ENCODE measurements around the gene ZNHIT1. TPM values are rescaled to one million over a fixed set of nuclear protein-coding genes. Genes with fewer than 3 reads are reported as not detected.

Gene ZNHIT1
- total RNA-seq, 2 donors from 2014 or later = 65.3 to 69.6 TPM

GRCh38 chr7:101180130-101180755 is 37.7 kb upstream of the ZNHIT1 start, which contains the start of gene NAT16:
Gene NAT16 (minus strand): TSS chr7:101180293. CDS start chr7:101174807, 5,486 bp downstream.
- H3K36me3 ChIP-seq = no peaks in the 10 kb centered on the region
- H3K9me3 ChIP-seq = no peaks in the 10 kb centered on the region
- H3K4me3 ChIP-seq = peak within 1 kb of the TSS in 1 of 2 donors; percentile 6
- no peak for DNase-seq (ENCODE audit: low spot score)
- peaks cover 0 to 16% of the 10 kb centered on the region in 2 donors for H3K4me1 ChIP-seq
- H3K27ac ChIP-seq = no peak within 1 kb of the TSS
- no peak for TF ChIP-seq CTCF (IDR thresholded peaks at IDR 0.05)
- H3K27me3 ChIP-seq = peaks cover 28 to 30% of the 10 kb centered on the region in 2 donors

GRCh38 chr7:101185258-101185839 is 32.6 kb upstream of the ZNHIT1 start:
- no peak for TF ChIP-seq CTCF (IDR thresholded peaks at IDR 0.05)
- DNase-seq (ENCODE audit: low spot score) = no peak
- peaks cover 0 to under 1% of the 10 kb centered on the region in 2 donors for H3K4me1 ChIP-seq
- no peak overlapping the region for H3K4me3 ChIP-seq
- H3K9me3 ChIP-seq = no peaks in the 10 kb centered on the region
- H3K27ac ChIP-seq = no peak overlapping the region
- no peaks in the 10 kb centered on the region for H3K36me3 ChIP-seq
- peaks cover 8 to 9% of the 10 kb centered on the region in 2 donors for H3K27me3 ChIP-seq

- TF ChIP-seq CTCF (IDR thresholded peaks at IDR 0.05) = no peak
- DNase-seq (ENCODE audit: low spot score) = no peak
- Histone ChIP-seq H3K4me1 (no peaks in the 10 kb centered on the region), H3K27me3 (peaks cover under 1% of the 10 kb centered on the region in 2 donors), H3K4me3 (no peak overlapping the region), H3K36me3 (no peaks in the 10 kb centered on the region), H3K9me3 (no peaks in the 10 kb centered on the region), H3K27ac (no peak overlapping the region)
Observed at GRCh38 chr7:101186194-101186593, 31.8 kb upstream of the ZNHIT1 start.

GRCh38 chr7:101186844-101187428 is 31.0 kb upstream of the ZNHIT1 start:
- Histone ChIP-seq H3K36me3 (no peaks in the 10 kb centered on the region), H3K9me3 (no peaks in the 10 kb centered on the region), H3K4me1 (no peaks in the 10 kb centered on the region), H3K27ac (no peak overlapping the region), H3K27me3 (no peaks in the 10 kb centered on the region), H3K4me3 (no peak overlapping the region)
- DNase-seq (ENCODE audit: low spot score) = no peak
- TF ChIP-seq CTCF (IDR thresholded peaks at IDR 0.05) = no peak

- no peak for DNase-seq (ENCODE audit: low spot score)
- no peak overlapping the region for H3K4me3 ChIP-seq
- no peaks in the 10 kb centered on the region for H3K4me1 ChIP-seq
- H3K27ac ChIP-seq = no peak overlapping the region
- no peaks in the 10 kb centered on the region for H3K36me3 ChIP-seq
- no peaks in the 10 kb centered on the region for H3K9me3 ChIP-seq
- no peak for TF ChIP-seq CTCF (IDR thresholded peaks at IDR 0.05)
- H3K27me3 ChIP-seq = no peaks in the 10 kb centered on the region
Observed at GRCh38 chr7:101189109-101189508, 28.9 kb upstream of the ZNHIT1 start.

Data from right atrium auricular region (tissue), 2 donors.